Kidney (tissue), 14 donors: ENCODE results near the gene SIGLEC8. TPM values are rescaled to one million over a fixed set of nuclear protein-coding genes. Genes with fewer than 3 reads are reported as not detected.
A peak's percentile ranks its signal among the peaks of the same experiment; 100 is the strongest.

Source experiments
- DNase-seq, 5 donors: peaks; one replicate each; pipeline ENCODE4 v3.0.0-alpha.2; 2013 to 2020
- FAIRE-seq: peaks from 2 replicates; lab custom pipeline; 2012; peaks lifted over from hg19 to GRCh38; lab: Jason Lieb, UNC
- H3K27ac ChIP-seq, 2 donors: one replicate each; pipeline ENCODE4 v1.7.0; 2013; ENCODE audit warnings: low read depth in 2 of 2, low read length in 2 of 2, inconsistent platforms in 1 of 2
- H3K27me3 ChIP-seq: one replicate; pipeline ENCODE4 v1.7.1; 2013; ENCODE audit warnings: low read length, inconsistent platforms; ENCODE audit not compliant: control insufficient read depth, insufficient read depth
- H3K36me3 ChIP-seq, 3 donors: one replicate each; pipeline versions ENCODE4 v1.7.0 to v1.7.1; 2013; ENCODE audit warnings: low read length in 3 of 3, control low read depth in 1 of 3, inconsistent platforms in 1 of 3; ENCODE audit not compliant: insufficient read depth in 3 of 3, control insufficient read depth in 2 of 3
- H3K4me1 ChIP-seq, 3 donors: one replicate each; pipeline versions ENCODE4 v1.7.0 to v1.7.1; 2013; ENCODE audit warnings: low read length in 3 of 3, inconsistent platforms in 1 of 3, low read depth in 1 of 3; ENCODE audit not compliant: control insufficient read depth in 2 of 3, insufficient read depth in 2 of 3
- H3K4me3 ChIP-seq, 3 donors: one replicate each; pipeline versions ENCODE4 v1.7.0 to v1.8.1; 2013; ENCODE audit warnings: low read length in 3 of 3, control low read depth in 1 of 3, inconsistent platforms in 1 of 3
- H3K9ac ChIP-seq, 3 donors: one replicate each; pipeline versions ENCODE4 v1.7.0 to v1.7.1; 2013; ENCODE audit warnings: low read length in 3 of 3, control low read depth in 1 of 3, inconsistent platforms in 1 of 3
- H3K9me3 ChIP-seq, 3 donors: one replicate each; pipeline versions ENCODE4 v1.7.0 to v1.7.1; 2013; ENCODE audit warnings: low read length in 3 of 3, control low read depth in 1 of 3, inconsistent platforms in 1 of 3; ENCODE audit not compliant: control insufficient read depth in 2 of 3, insufficient read depth in 1 of 3
- intact Hi-C: fragments of 100-400 bp; cut with DNase I; formaldehyde crosslinking; loops from one replicate; pipeline ENCODE4 v1.11.1; 2022
- polyA plus RNA-seq: library from polyadenylated mRNA; stranded (reverse); fragments of 350-450 nt; fragmentation: Illumina TruSeq; extraction: RNeasy Lipid Tissue Mini Kit (QIAGEN cat#74804); gene quantifications from one replicate; pipeline ENCODE4 v1.2.3, GENCODE V29; 2014; ENCODE audit warnings: low read depth, low replicate concordance; ENCODE audit not compliant: insufficient read depth
- total RNA-seq: library from RNA; stranded (reverse); fragmentation: NEBNext Ultra II Directional; extraction: Animal tissue kit (Norgen Biotek cat#: 25700); gene quantifications from one replicate; pipeline ENCODE4 v1.2.1, GENCODE V29; 2021
- TF ChIP-seq, protein P1 (sequence below): IDR thresholded peaks from 3 replicates; pipeline ENCODE4 v1.5.1; 2012; ENCODE audit warnings: mild to moderate bottlenecking, moderate library complexity, borderline replicate concordance; ENCODE audit not compliant: insufficient read depth; ENCODE audit errors: extremely low read depth
- donor health status: control.
- donor health status: control.
- donor health status: control.
- donor health status: control.
- donor health status: control.
- donor health status: DM: yes; HTN: yes; CAD: no.
- donor health status: Normal renal cell carcinoma (clear cell type).

Gene SIGLEC8
- total and polyA plus RNA-seq, 2 donors from 2014 or later = 1.8 TPM; not detected in 1

DNA sequence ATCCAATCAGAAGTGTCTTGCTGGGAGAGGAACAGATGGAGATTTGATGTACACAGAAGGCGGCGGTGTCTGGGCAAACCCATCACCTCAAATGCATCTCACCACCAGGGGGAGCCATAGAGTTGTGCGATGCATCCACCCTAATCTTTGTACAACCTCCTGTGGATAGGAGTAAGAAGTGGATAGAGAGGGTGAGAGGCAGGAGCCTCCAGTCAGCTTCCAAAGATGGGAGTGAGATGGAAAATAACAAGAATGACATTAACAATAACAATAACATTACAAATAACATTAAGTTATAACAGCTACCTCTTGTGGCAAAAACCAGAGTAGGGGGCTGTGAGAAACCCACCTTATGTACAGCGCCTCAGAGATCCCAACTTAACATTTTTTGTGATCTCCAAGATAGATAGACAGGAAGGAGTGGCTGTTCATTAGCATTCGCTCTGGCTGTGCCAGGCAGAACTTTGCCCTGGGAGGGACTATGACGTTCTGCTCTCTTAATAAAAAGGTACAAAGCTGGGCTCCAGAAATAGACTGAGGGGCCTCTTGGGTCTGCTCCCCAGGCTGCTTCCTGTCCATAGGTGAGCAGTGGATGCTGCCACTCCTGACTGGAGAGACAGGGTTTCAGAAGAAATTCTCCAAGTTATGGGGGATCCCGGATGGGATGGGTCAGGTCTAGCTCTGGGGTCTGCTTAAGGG is 14.9 kb upstream of the SIGLEC8 start:
- no peak overlapping the region for H3K27ac ChIP-seq
- no peak overlapping the region for H3K9ac ChIP-seq
- no peaks in the 10 kb centered on the region for H3K27me3 ChIP-seq
- TF ChIP-seq, protein P1, sequence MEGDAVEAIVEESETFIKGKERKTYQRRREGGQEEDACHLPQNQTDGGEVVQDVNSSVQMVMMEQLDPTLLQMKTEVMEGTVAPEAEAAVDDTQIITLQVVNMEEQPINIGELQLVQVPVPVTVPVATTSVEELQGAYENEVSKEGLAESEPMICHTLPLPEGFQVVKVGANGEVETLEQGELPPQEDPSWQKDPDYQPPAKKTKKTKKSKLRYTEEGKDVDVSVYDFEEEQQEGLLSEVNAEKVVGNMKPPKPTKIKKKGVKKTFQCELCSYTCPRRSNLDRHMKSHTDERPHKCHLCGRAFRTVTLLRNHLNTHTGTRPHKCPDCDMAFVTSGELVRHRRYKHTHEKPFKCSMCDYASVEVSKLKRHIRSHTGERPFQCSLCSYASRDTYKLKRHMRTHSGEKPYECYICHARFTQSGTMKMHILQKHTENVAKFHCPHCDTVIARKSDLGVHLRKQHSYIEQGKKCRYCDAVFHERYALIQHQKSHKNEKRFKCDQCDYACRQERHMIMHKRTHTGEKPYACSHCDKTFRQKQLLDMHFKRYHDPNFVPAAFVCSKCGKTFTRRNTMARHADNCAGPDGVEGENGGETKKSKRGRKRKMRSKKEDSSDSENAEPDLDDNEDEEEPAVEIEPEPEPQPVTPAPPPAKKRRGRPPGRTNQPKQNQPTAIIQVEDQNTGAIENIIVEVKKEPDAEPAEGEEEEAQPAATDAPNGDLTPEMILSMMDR = peak; percentile 68
- H3K4me1 ChIP-seq = no peaks in the 10 kb centered on the region
- no peaks in the 10 kb centered on the region for H3K36me3 ChIP-seq
- peaks cover 0 to 3% (median 0%) of the 10 kb centered on the region in 3 donors for H3K9me3 ChIP-seq
- DNase-seq (peak in 4 of 5 donors; percentile 46 to 77 (median 70)), FAIRE-seq (no peak)
- H3K4me3 ChIP-seq = no peak overlapping the region
- intact Hi-C loops = loop anchor here (10.0 kb wide), 1 partner anchor 172 kb away; the partner anchor contains the start of gene SIGLEC14

- Histone ChIP-seq H3K9me3 (peaks cover 0 to 3% (median 0%) of the 10 kb centered on the region in 3 donors), H3K27ac (no peak overlapping the region), H3K4me1 (no peaks in the 10 kb centered on the region), H3K9ac (no peak overlapping the region), H3K4me3 (no peak overlapping the region), H3K36me3 (no peaks in the 10 kb centered on the region), H3K27me3 (no peaks in the 10 kb centered on the region)
- DNase-seq (no peak), FAIRE-seq (no peak)
- intact Hi-C loops = loop anchor here (10.0 kb wide), 1 partner anchor 172 kb away; the partner anchor contains the start of gene SIGLEC14
- TF ChIP-seq, protein P1 = no peak
These were observed 14.4 kb upstream of the SIGLEC8 start for GRCh38 chr19:51472607-51473006.

DNA sequence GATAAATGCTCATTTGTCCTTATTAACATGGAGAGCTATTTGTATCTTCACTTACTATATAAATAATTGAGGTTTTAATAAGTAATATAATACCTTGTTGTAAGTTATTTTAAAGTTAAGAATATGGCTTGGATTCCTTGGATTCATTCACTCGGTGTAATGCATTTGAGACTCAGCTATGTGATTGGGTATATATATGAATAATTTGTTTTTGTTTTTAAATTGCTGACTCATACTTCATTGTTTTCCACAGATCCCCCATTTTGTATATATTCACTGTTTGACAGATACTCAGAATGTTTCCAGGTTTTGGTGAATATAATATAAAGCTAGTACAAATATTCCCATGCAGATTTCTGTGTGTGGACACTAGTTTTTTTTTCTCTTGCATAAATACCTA is 13.3 kb upstream of the SIGLEC8 start:
- FAIRE-seq (no peak), DNase-seq (no peak)
- intact Hi-C loops = loop anchor here (10.0 kb wide), 1 partner anchor 173 kb away; the partner anchor contains the start of gene SIGLEC14
- Histone ChIP-seq H3K4me1 (no peaks in the 10 kb centered on the region), H3K27me3 (no peaks in the 10 kb centered on the region), H3K27ac (no peak overlapping the region), H3K9ac (no peak overlapping the region), H3K4me3 (no peak overlapping the region), H3K9me3 (peaks cover 0 to 3% (median 0%) of the 10 kb centered on the region in 3 donors), H3K36me3 (no peaks in the 10 kb centered on the region)
- TF ChIP-seq, protein P1 = no peak
